OCI-LY7 (cell line): ENCODE data around the gene EML6. TPM values are rescaled to one million over a fixed set of nuclear protein-coding genes. Genes with fewer than 3 reads are reported as not detected.

Source experiments
- BruUV-seq: library from RNA; stranded (reverse); fragments of 400-500 nt; replicated peaks from 2 replicates; lab custom pipeline; 2021; lab: Mats Ljungman, UMichigan
- CTCF ChIA-PET: fragments of 300-600 bp; sonication (Branson Sonifier 250); formaldehyde crosslinking; loops from one replicate; lab custom pipeline; 2022; ENCODE audit warnings: antibody characterized with exemption; ENCODE audit not compliant: unreplicated experiment; lab: Charles Lee
- POLR2A ChIA-PET: fragments of 300-600 bp; sonication (Branson Sonifier 250); formaldehyde crosslinking; loops from one replicate; lab custom pipeline; 2022; ENCODE audit warnings: antibody characterized with exemption; lab: Charles Lee
- DNase-seq: peaks from one replicate; pipeline ENCODE4 v3.0.0-alpha.2; 2015; ENCODE audit warnings: low spot score
- H2AFZ ChIP-seq: fragments of 200-600 bp; sonication (generic), shearing (Covaris generic); 2 replicates; pipeline ENCODE4 v1.6.1; 2014; ENCODE audit warnings: mild to moderate bottlenecking, antibody characterized with exemption, low read length, moderate library complexity
- H3K27ac ChIP-seq: fragments of 200-600 bp; sonication (generic); 2 replicates; pipeline ENCODE4 v1.5.1; 2014; ENCODE audit warnings: mixed run types, low read depth, mild to moderate bottlenecking, moderate library complexity, low read length, inconsistent platforms; ENCODE audit not compliant: poor library complexity, severe bottlenecking
- H3K36me3 ChIP-seq: fragments of 200-600 bp; sonication (generic); 2 replicates; pipeline ENCODE4 v1.6.1; 2014; ENCODE audit warnings: mild to moderate bottlenecking, antibody characterized with exemption, low read length, moderate library complexity, mixed read lengths; ENCODE audit not compliant: insufficient read depth
- H3K4me1 ChIP-seq: fragments of 200-600 bp; sonication (generic); 2 replicates; pipeline ENCODE4 v1.5.1; 2014; ENCODE audit warnings: mild to moderate bottlenecking, low read length; ENCODE audit not compliant: insufficient read depth, poor library complexity, severe bottlenecking
- H3K4me2 ChIP-seq: fragments of 200-600 bp; sonication (generic); 2 replicates; pipeline ENCODE4 v1.6.1; 2014; ENCODE audit warnings: mild to moderate bottlenecking, low read length
- H3K4me3 ChIP-seq: fragments of 200-600 bp; sonication (generic); 2 replicates; pipeline ENCODE4 v1.5.1; 2014; ENCODE audit warnings: mild to moderate bottlenecking, low read depth, low read length; ENCODE audit not compliant: poor library complexity, severe bottlenecking
- H3K79me2 ChIP-seq: fragments of 200-600 bp; sonication (generic); 2 replicates; pipeline ENCODE4 v1.6.1; 2016; ENCODE audit warnings: low read depth, mild to moderate bottlenecking, low read length, moderate library complexity, mixed read lengths; ENCODE audit not compliant: insufficient read depth
- H3K9me2 ChIP-seq: fragments of 200-600 bp; sonication (generic); 2 replicates; pipeline ENCODE4 v1.6.1; 2016; ENCODE audit warnings: mild to moderate bottlenecking, low read length, mixed read lengths; ENCODE audit not compliant: insufficient read depth
- H3K9me3 ChIP-seq: fragments of 200-600 bp; sonication (generic); 2 replicates; pipeline ENCODE4 v1.6.1; 2014; ENCODE audit warnings: mild to moderate bottlenecking, mixed run types, low read length, mixed read lengths
- H4K20me1 ChIP-seq: fragments of 200-600 bp; sonication (generic); 2 replicates; pipeline ENCODE4 v1.6.1; 2014; ENCODE audit warnings: mild to moderate bottlenecking, antibody characterized with exemption, low read length, moderate library complexity, mixed read lengths; ENCODE audit not compliant: insufficient read depth
- CTCF ChIP-seq: fragments of 200-600 bp; sonication (generic); conservative IDR thresholded peaks from 2 replicates; pipeline ENCODE4 v1.5.1; 2014; ENCODE audit warnings: mild to moderate bottlenecking, antibody characterized with exemption, low read length, moderate library complexity, mixed read lengths
- EZH2phosphoT487 ChIP-seq: fragments of 200-600 bp; sonication (generic); IDR thresholded peaks from 2 replicates; pipeline ENCODE4 v1.6.1; 2018; ENCODE audit warnings: low read depth, borderline replicate concordance, mild to moderate bottlenecking, mixed run types, antibody characterized with exemption, low read length, moderate library complexity, mixed read lengths
- intact Hi-C: fragments of 100-400 bp; cut with micrococcal nuclease; formaldehyde crosslinking; loops from one replicate; pipeline ENCODE4 v1.10.0; 2022; ENCODE audit not compliant: unreplicated experiment
- total RNA-seq, 2 experiments: library from RNA; depleted of rRNA in 1 of 2; stranded (reverse); fragments of >200 nt in 1 of 2; shearing (Covaris generic) in 1 of 2; gene quantifications; 2 replicates each; pipeline ENCODE4 v1.2.3, GENCODE V29; 2014 to 2022

EML6 gene
- total RNA-seq, 2 experiments from 2014 or later: 310 to 367 TPM

DNA sequence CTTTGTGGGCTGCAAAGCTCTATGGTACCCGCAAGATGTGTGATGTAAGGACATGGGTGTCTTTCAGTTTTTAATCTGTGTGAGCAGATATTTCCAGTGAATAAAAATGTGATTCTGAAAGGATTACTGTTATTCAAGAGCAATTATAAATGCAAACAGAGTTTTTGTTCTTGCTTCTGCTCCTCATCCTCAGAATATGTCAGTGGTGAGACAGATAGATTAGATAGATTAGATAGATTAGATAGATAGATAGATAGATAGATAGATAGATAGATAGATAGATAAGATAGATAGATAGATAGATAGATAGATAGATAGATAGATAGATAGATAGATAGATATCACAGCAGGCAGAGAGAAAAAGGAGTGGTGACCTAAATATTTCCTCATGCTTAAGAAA lies 184.2 kb downstream of the EML6 start:
- intact Hi-C loops: no loop called here
- no peak overlapping the region for H3K4me3 ChIP-seq
- H3K27ac ChIP-seq: no peak overlapping the region
- POLR2A ChIA-PET: no interaction called here
- no peak overlapping the region for H3K4me2 ChIP-seq
- H3K9me3 ChIP-seq: no peaks in the 10 kb centered on the region
- H4K20me1 ChIP-seq: no peaks in the 10 kb centered on the region
- H2AFZ ChIP-seq: no peak overlapping the region
- no peaks in the 10 kb centered on the region for H3K9me2 ChIP-seq
- no peak for DNase-seq
- H3K4me1 ChIP-seq: no peaks in the 10 kb centered on the region
- peaks cover 98% of the 10 kb centered on the region for H3K36me3 ChIP-seq
- CTCF ChIA-PET: no interaction called here
- no TSS peak for BruUV-seq
- H3K79me2 ChIP-seq: no peaks in the 10 kb centered on the region
- TF ChIP-seq EZH2phosphoT487: no peak
- no peak for TF ChIP-seq CTCF

DNA sequence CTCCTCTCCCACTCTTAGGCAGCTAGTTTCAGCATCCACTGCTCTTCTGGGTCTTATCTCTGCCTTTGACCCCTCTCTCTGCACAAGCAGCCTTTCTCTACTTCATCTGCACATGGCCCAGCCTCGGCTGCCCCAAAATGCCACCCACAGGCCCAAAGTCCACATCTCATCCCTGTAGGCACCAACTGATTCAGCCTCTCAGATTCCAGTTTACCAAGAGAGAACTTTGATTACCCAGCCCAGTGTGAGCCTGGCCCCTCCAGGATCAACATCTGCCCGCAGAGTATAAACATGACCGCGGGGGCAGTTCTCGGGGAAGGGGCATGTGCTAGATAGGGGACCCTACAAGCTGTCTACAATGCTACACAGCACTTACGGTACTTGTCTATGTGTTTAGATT lies 185.1 kb downstream of the EML6 start:
- H3K4me2 ChIP-seq: no peak overlapping the region
- H3K4me3 ChIP-seq: no peak overlapping the region
- no peak overlapping the region for H3K27ac ChIP-seq
- no peaks in the 10 kb centered on the region for H3K9me2 ChIP-seq
- H3K9me3 ChIP-seq: no peaks in the 10 kb centered on the region
- no peak for DNase-seq
- no TSS peak for BruUV-seq
- ChIA-PET CTCF (no interaction called here), POLR2A (interaction anchor here (0.5 kb wide), 1 partner anchor 20 kb away, joined by 3 read pairs; no protein-coding TSS in a partner anchor)
- intact Hi-C loops: no loop called here
- no peaks in the 10 kb centered on the region for H3K4me1 ChIP-seq
- no peak overlapping the region for H2AFZ ChIP-seq
- H3K79me2 ChIP-seq: no peaks in the 10 kb centered on the region
- no peaks in the 10 kb centered on the region for H4K20me1 ChIP-seq
- TF ChIP-seq CTCF (no peak), EZH2phosphoT487 (no peak)
- H3K36me3 ChIP-seq: peaks cover 97% of the 10 kb centered on the region

DNA sequence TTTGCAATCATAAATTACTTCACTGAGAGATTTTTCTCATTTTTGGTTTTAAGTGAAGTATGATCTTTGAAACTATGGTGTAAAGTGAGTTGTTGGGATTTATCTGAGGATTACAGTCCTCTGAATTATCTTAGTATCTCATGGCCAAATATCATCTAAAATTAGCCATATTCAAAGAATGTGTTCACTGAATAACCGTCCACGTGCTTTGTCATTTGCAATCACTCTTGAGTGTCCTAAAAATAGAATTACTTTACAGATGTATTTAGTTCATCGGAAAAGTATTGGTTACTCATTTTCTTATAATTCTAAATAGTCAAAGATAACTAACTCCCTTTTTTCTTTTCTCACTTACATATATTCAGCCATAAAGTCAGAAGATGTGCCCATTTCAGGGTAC lies 185.5 kb downstream of the EML6 start:
- Histone ChIP-seq H3K4me3 (no peak overlapping the region), H2AFZ (no peak overlapping the region), H4K20me1 (no peaks in the 10 kb centered on the region), H3K4me1 (no peaks in the 10 kb centered on the region), H3K9me2 (no peaks in the 10 kb centered on the region), H3K4me2 (no peak overlapping the region), H3K36me3 (peaks cover 97% of the 10 kb centered on the region), H3K27ac (no peak overlapping the region), H3K9me3 (no peaks in the 10 kb centered on the region), H3K79me2 (no peaks in the 10 kb centered on the region)
- intact Hi-C loops: no loop called here
- no TSS peak for BruUV-seq
- DNase-seq: no peak
- ChIA-PET CTCF (no interaction called here), POLR2A (no interaction called here)
- no peak for TF ChIP-seq EZH2phosphoT487
- no peak for TF ChIP-seq CTCF
